ENCODE results near the gene DGKE. TPM values are rescaled to one million over a fixed set of nuclear protein-coding genes. Genes with fewer than 3 reads are reported as not detected.

DGKE gene
- total RNA-seq, 1 experiment from 2014 or later = 2.0 TPM

- DNase-seq = no peak
- Histone ChIP-seq H3K4me3 (ENCODE audit: insufficient read depth, low read depth, low read length) (no peak overlapping the region), H3K27me3 (ENCODE audit: control insufficient read depth, insufficient read depth, low read length) (no peaks in the 10 kb centered on the region), H3K36me3 (replicated peaks; ENCODE audit: control insufficient read depth, insufficient read depth, low read length) (no peaks in the 10 kb centered on the region)
Observed at GRCh38 chr17:56849131-56849530, 15.2 kb downstream of the DGKE start.

- DNase-seq = no peak
- no peak overlapping the region for H3K4me3 ChIP-seq (ENCODE audit: insufficient read depth, low read depth, low read length)
- H3K36me3 ChIP-seq (replicated peaks; ENCODE audit: control insufficient read depth, insufficient read depth, low read length) = no peaks in the 10 kb centered on the region
- no peaks in the 10 kb centered on the region for H3K27me3 ChIP-seq (ENCODE audit: control insufficient read depth, insufficient read depth, low read length)
Observed at GRCh38 chr17:56850591-56850990, 16.6 kb downstream of the DGKE start.

DNA sequence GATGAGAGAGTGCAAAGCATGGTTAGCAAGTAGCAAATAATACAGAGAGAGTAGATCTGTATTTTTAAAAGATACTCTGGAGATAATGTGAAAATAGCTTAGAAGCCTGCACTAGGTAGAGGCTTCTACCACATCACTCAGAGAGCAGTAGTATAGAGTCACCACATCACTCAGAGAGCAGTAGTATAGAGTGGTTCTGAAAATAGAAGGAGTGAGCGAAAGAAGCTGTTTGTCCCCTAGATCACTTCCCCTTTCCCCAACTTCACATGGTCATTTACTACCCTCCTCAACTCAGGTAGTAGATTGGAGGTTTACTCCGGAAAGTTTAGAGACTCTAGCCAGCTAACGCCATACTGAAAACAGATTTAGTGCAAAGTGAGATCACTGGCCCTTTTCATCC lies 17.1 kb downstream of the DGKE start:
- Histone ChIP-seq H3K4me3 (ENCODE audit: insufficient read depth, low read depth, low read length) (no peak overlapping the region), H3K36me3 (replicated peaks; ENCODE audit: control insufficient read depth, insufficient read depth, low read length) (no peaks in the 10 kb centered on the region), H3K27me3 (ENCODE audit: control insufficient read depth, insufficient read depth, low read length) (no peaks in the 10 kb centered on the region)
- DNase-seq = no peak

DNA sequence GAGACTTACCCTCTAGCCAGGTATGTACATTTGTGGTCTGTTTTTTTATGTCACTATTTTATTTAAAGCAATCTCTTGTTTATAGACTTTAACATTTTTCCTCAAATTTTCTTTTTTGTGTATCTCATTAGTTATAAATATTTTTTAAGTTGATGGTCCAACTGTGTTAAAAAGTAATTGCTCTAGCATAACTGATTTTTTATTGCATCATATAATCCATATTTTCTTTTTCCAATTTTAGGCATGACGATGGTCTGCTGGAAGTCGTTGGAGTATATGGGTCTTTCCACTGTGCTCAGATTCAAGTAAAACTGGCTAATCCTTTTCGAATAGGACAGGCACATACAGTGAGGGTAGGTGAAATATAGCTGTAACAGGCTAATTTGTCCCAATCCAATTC lies 27.9 kb downstream of the DGKE start:
- Histone ChIP-seq H3K4me3 (ENCODE audit: insufficient read depth, low read depth, low read length) (no peak overlapping the region), H3K27me3 (ENCODE audit: control insufficient read depth, insufficient read depth, low read length) (no peaks in the 10 kb centered on the region), H3K36me3 (replicated peaks; ENCODE audit: control insufficient read depth, insufficient read depth, low read length) (no peaks in the 10 kb centered on the region; the same call in none of the 2 replicates)
- no peak for DNase-seq

GRCh38 chr17:56863974-56864373 lies 30.0 kb downstream of the DGKE start:
- Histone ChIP-seq H3K36me3 (replicated peaks; ENCODE audit: control insufficient read depth, insufficient read depth, low read length) (no peaks in the 10 kb centered on the region; the same call in 1 of the 2 replicates), H3K27me3 (ENCODE audit: control insufficient read depth, insufficient read depth, low read length) (no peaks in the 10 kb centered on the region), H3K4me3 (ENCODE audit: insufficient read depth, low read depth, low read length) (no peak overlapping the region)
- DNase-seq = no peak

DNA sequence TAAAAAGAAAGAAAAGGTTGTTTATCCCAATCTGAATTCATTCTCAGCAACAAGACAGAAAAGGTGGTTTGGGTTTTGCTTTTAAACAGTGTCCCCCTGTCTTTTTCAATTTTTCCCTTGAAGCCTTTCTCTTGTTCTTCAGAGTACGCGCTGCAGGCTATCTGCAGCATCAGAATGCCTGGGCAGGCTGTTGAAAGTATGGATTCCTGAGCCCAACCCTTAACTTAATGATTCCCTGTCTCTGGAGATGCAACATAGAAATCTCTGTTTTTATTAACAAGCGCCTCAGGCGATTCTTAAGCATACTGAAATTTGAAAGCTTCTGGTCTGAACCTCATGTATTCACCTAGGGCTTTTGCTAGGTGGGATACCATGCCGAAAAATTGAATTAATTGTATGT lies 32.1 kb downstream of the DGKE start:
- no peak overlapping the region for H3K4me3 ChIP-seq (ENCODE audit: insufficient read depth, low read depth, low read length)

GRCh38 chr17:56866496-56866895 lies 32.5 kb downstream of the DGKE start:
- no peaks in the 10 kb centered on the region for H3K27me3 ChIP-seq (ENCODE audit: control insufficient read depth, insufficient read depth, low read length)
- H3K36me3 ChIP-seq (replicated peaks; ENCODE audit: control insufficient read depth, insufficient read depth, low read length) = no peaks in the 10 kb centered on the region; the same call in 1 of the 2 replicates
- DNase-seq = no peak
- no peak overlapping the region for H3K4me3 ChIP-seq (ENCODE audit: insufficient read depth, low read depth, low read length)

More for the DNA sequence above, 32.1 kb downstream of the DGKE start:
- no peak for DNase-seq
- Histone ChIP-seq H3K27me3 (ENCODE audit: control insufficient read depth, insufficient read depth, low read length) (no peaks in the 10 kb centered on the region), H3K36me3 (replicated peaks; ENCODE audit: control insufficient read depth, insufficient read depth, low read length) (no peaks in the 10 kb centered on the region; the same call in 1 of the 2 replicates)

DNA sequence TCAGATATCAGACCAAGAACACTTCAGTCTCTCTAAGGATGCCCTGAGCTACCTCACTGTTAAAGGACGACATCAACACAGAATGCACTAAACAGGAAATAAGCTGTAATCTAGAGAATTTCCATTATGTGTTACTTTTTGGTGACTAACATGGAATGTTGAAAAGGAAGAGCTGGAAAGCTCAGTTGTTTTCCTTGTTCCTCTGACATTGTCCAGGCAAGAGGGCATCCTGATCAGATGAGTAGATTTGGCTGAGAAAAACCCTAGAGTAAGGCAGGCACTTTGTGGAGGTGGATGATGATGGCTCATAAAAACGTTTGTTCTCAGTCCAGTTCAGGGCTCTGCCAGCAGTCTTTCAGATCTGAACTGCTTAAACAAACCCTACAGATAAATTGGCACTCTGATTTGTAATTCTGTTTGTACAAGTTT lies 34.0 kb downstream of the DGKE start:
- no peak overlapping the region for H3K4me3 ChIP-seq (ENCODE audit: insufficient read depth, low read depth, low read length)
- no peaks in the 10 kb centered on the region for H3K36me3 ChIP-seq (replicated peaks; ENCODE audit: control insufficient read depth, insufficient read depth, low read length)
- no peak for DNase-seq
- no peaks in the 10 kb centered on the region for H3K27me3 ChIP-seq (ENCODE audit: control insufficient read depth, insufficient read depth, low read length)

DNA sequence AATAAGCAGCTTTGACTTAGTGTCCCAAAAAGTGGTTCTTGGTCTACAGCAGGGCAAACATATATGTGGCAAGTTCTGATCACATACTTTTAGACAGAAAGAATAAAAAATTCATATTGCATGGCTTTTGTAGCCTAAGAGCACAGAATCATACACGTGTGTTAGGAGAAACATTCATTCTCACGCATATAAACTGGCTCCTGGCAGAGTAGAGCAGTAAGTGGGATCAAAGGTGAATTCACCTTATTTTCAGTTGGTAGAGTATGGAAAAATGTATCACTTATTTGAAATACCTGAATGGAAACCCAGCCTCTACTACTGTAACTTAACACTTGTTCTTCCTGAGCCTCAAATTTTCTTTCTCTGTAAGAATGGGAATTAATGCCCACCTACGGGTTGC lies 34.8 kb downstream of the DGKE start:
- no peaks in the 10 kb centered on the region for H3K27me3 ChIP-seq (ENCODE audit: control insufficient read depth, insufficient read depth, low read length)
- no peaks in the 10 kb centered on the region for H3K36me3 ChIP-seq (replicated peaks; ENCODE audit: control insufficient read depth, insufficient read depth, low read length)

GRCh38 chr17:56870081-56870651 lies 36.2 kb downstream of the DGKE start:
- H3K27me3 ChIP-seq (ENCODE audit: control insufficient read depth, insufficient read depth, low read length) = no peaks in the 10 kb centered on the region
- DNase-seq = no peak
- no peaks in the 10 kb centered on the region for H3K36me3 ChIP-seq (replicated peaks; ENCODE audit: control insufficient read depth, insufficient read depth, low read length)
- no peak overlapping the region for H3K4me3 ChIP-seq (ENCODE audit: insufficient read depth, low read depth, low read length)

More for the DNA sequence above, 34.8 kb downstream of the DGKE start:
- no peak for DNase-seq
- H3K4me3 ChIP-seq (ENCODE audit: insufficient read depth, low read depth, low read length) = no peak overlapping the region

GRCh38 chr17:56876766-56877179 lies 42.8 kb downstream of the DGKE start:
- no peaks in the 10 kb centered on the region for H3K36me3 ChIP-seq (replicated peaks; ENCODE audit: control insufficient read depth, insufficient read depth, low read length)
- DNase-seq = no peak
- H3K27me3 ChIP-seq (ENCODE audit: control insufficient read depth, insufficient read depth, low read length) = no peaks in the 10 kb centered on the region
- H3K4me3 ChIP-seq (ENCODE audit: insufficient read depth, low read depth, low read length) = no peak overlapping the region

- Histone ChIP-seq H3K36me3 (replicated peaks; ENCODE audit: control insufficient read depth, insufficient read depth, low read length) (no peaks in the 10 kb centered on the region), H3K27me3 (ENCODE audit: control insufficient read depth, insufficient read depth, low read length) (no peaks in the 10 kb centered on the region), H3K4me3 (ENCODE audit: insufficient read depth, low read depth, low read length) (no peak overlapping the region)
- DNase-seq = no peak
Observed at GRCh38 chr17:56879280-56879679, 45.3 kb downstream of the DGKE start.

GRCh38 chr17:56880133-56880532 lies 46.2 kb downstream of the DGKE start:
- DNase-seq = no peak
- Histone ChIP-seq H3K4me3 (ENCODE audit: insufficient read depth, low read depth, low read length) (no peak overlapping the region), H3K27me3 (ENCODE audit: control insufficient read depth, insufficient read depth, low read length) (no peaks in the 10 kb centered on the region), H3K36me3 (replicated peaks; ENCODE audit: control insufficient read depth, insufficient read depth, low read length) (no peaks in the 10 kb centered on the region)

GRCh38 chr17:56880571-56880970 lies 46.6 kb downstream of the DGKE start:
- no peaks in the 10 kb centered on the region for H3K27me3 ChIP-seq (ENCODE audit: control insufficient read depth, insufficient read depth, low read length)
- no peaks in the 10 kb centered on the region for H3K36me3 ChIP-seq (replicated peaks; ENCODE audit: control insufficient read depth, insufficient read depth, low read length)
- no peak overlapping the region for H3K4me3 ChIP-seq (ENCODE audit: insufficient read depth, low read depth, low read length)
- DNase-seq = no peak

DNA sequence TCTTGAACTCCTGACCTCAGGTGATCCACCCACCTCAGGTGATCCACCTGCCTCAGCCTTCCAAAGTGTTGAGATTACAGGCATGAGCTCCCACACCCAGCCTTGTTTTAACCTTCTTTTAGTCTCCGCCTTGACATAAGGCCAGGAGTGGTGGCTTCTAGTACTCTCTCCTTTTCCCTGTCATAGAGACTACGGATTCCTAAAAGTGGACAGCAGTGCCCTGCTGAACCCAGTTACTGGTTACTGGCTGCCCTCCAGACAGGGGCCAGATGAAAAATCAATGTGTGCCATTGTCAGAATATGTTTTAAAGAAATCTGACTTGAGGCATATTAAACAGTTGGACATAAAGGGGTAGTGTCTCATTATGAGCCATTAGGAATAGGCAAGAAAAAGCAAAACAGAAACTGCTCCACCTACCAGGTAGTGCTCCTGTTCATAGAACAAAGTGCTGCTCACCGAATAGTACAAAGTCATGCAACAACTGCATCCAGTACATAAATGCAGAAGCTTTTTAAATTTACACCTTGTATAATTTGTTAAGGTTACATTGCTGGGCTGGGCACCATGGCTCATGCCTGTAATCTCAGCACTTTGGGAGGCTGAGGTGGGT lies 47.8 kb downstream of the DGKE start:
- Histone ChIP-seq H3K36me3 (replicated peaks; ENCODE audit: control insufficient read depth, insufficient read depth, low read length) (no peaks in the 10 kb centered on the region), H3K4me3 (ENCODE audit: insufficient read depth, low read depth, low read length) (no peak overlapping the region), H3K27me3 (ENCODE audit: control insufficient read depth, insufficient read depth, low read length) (no peaks in the 10 kb centered on the region)
- no peak for DNase-seq

Measured in H7 (cell line).